HUES6 (cell line): ENCODE results near the gene DOCK1.

Experiments
- H3K27ac ChIP-seq: 2 replicates; pipeline ENCODE4 v1.7.0; 2013; ENCODE audit warnings: low read depth, mild to moderate bottlenecking, low read length, inconsistent platforms
- H3K27me3 ChIP-seq: 2 replicates; pipeline ENCODE4 v1.6.1; 2013; ENCODE audit warnings: low read length; ENCODE audit not compliant: control insufficient read depth, insufficient read depth
- H3K36me3 ChIP-seq: 2 replicates; pipeline ENCODE4 v1.6.1; 2013; ENCODE audit warnings: low read length; ENCODE audit not compliant: control insufficient read depth, insufficient read depth
- H3K4me1 ChIP-seq: 2 replicates; pipeline ENCODE4 v1.6.1; 2013; ENCODE audit warnings: low read length; ENCODE audit not compliant: control insufficient read depth, insufficient read depth
- H3K4me3 ChIP-seq: 2 replicates; pipeline ENCODE4 v1.5.1; 2013; ENCODE audit warnings: low read depth, low read length
- H3K9ac ChIP-seq: one replicate; pipeline ENCODE4 v1.6.1; 2013; ENCODE audit warnings: mild to moderate bottlenecking, low read length
- H3K9me3 ChIP-seq: 2 replicates; pipeline ENCODE4 v1.6.1; 2013; ENCODE audit warnings: low read depth, low read length; ENCODE audit not compliant: control insufficient read depth, insufficient read depth

DOCK1 gene

DNA sequence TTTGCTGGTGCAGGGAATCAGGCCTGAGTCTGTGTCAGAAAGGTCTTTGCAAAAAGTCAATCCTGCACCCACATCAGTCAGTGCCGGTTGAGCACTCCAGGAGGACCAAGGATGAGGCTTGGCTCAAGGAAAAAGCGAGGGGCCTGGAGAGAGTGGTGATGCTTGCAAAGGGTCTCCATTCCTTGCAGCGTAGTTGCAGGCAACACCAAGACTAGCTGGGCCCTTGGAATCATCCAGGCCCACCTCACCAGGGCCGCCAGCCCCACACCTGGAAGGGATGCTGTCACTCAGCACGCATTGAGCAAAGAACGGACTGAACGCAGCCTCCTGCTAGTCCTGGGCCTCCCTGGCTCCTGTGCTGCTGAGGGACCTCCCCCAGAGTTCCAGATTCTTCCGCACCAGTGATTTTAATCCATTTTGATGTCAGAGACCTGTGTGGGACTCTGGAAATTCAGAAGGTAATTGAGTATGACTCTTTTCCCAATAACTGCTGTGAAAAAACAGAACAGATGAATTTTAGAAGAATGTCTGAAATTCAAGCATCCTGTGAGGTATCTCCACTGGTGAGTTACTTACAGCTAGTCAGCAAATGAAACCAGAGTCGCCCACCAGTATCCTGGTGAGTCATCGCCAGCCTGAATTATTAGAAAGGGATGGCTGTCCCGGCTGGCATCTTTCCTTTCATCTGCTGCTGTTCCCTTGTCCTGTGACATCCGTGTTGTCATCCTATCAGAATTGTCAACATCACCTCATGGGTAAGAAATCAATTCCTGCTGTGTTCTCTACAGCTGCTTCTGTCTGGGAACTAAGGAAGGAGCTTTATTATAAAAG is 493.1 kb downstream of the DOCK1 start:
- Histone ChIP-seq H3K27me3 (no peaks in the 10 kb centered on the region), H3K4me1 (peaks cover 19% of the 10 kb centered on the region), H3K36me3 (no peaks in the 10 kb centered on the region; the same call in 1 of the 2 replicates), H3K9me3 (no peaks in the 10 kb centered on the region), H3K4me3 (no peak overlapping the region), H3K9ac (no peak overlapping the region), H3K27ac (no peak overlapping the region)

GRCh38 chr10:127398971-127399365 is 493.7 kb downstream of the DOCK1 start:
- peaks cover 19% of the 10 kb centered on the region for H3K4me1 ChIP-seq
- H3K27me3 ChIP-seq = no peaks in the 10 kb centered on the region
- H3K27ac ChIP-seq = no peak overlapping the region
- no peak overlapping the region for H3K9ac ChIP-seq
- H3K36me3 ChIP-seq = no peaks in the 10 kb centered on the region; the same call in 1 of the 2 replicates
- no peak overlapping the region for H3K4me3 ChIP-seq
- no peaks in the 10 kb centered on the region for H3K9me3 ChIP-seq

DNA sequence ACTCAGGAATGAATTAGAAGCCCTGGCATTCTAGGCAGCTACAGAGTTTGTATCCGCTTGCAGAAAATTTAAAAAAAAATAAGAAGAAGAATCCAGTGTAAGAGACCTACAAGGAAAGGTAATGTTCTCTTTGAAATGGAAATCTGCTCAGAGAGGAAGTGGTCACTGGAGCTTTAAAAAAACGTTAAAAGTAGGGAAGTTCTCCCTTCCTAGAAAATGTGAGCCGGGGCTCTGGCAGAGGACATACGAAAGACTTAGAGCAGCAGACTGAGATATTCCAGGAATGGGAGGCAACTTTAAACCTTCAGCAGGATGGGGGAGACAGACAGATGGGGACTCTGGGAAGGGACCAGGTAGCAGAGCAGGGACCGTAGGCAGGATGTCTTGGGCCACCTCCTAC is 494.4 kb downstream of the DOCK1 start:
- Histone ChIP-seq H3K27ac (no peak overlapping the region), H3K27me3 (no peaks in the 10 kb centered on the region), H3K4me1 (peaks cover 19% of the 10 kb centered on the region), H3K36me3 (no peaks in the 10 kb centered on the region; the same call in 1 of the 2 replicates), H3K4me3 (no peak overlapping the region), H3K9ac (no peak overlapping the region), H3K9me3 (no peaks in the 10 kb centered on the region)

DNA sequence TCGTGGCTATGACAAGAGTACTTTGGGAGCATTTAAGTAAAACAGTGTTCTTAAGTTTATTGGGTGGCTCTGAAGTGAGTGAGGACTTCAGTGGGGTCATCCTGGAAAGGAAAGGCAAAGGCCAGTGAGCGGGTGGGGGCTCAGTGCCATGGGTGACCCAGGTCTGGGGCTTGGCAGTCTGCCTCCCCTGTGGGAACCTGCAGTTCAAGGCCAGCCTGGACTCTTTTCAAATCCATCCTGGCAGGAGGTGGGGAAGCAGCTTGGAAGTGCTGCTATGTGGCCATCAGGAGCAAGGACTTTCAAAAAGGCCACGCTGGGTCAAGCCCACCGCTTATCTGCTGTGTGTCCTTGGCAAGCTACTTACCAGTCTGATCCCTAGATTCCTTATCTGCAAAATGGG is 495.0 kb downstream of the DOCK1 start:
- H3K4me1 ChIP-seq = peaks cover 19% of the 10 kb centered on the region
- H3K9ac ChIP-seq = no peak overlapping the region
- H3K36me3 ChIP-seq = no peaks in the 10 kb centered on the region; the same call in 1 of the 2 replicates
- H3K27ac ChIP-seq = no peak overlapping the region
- H3K4me3 ChIP-seq = no peak overlapping the region
- H3K9me3 ChIP-seq = no peaks in the 10 kb centered on the region
- no peaks in the 10 kb centered on the region for H3K27me3 ChIP-seq

- no peaks in the 10 kb centered on the region for H3K9me3 ChIP-seq
- H3K4me1 ChIP-seq = peaks cover 19% of the 10 kb centered on the region
- H3K27me3 ChIP-seq = no peaks in the 10 kb centered on the region
- no peak overlapping the region for H3K4me3 ChIP-seq
- 0 out of 2 replicates have a peak, but pooled peaks cover 3% of the 10 kb centered on the region for H3K36me3 ChIP-seq
- no peak overlapping the region for H3K27ac ChIP-seq
- no peak overlapping the region for H3K9ac ChIP-seq
Observed at GRCh38 chr10:127402596-127403409, 497.6 kb downstream of the DOCK1 start.

GRCh38 chr10:127405221-127405620 is 500.0 kb downstream of the DOCK1 start:
- H3K4me1 ChIP-seq = 0 out of 2 replicates have a peak, but pooled peaks cover 1% of the 10 kb centered on the region

DNA sequence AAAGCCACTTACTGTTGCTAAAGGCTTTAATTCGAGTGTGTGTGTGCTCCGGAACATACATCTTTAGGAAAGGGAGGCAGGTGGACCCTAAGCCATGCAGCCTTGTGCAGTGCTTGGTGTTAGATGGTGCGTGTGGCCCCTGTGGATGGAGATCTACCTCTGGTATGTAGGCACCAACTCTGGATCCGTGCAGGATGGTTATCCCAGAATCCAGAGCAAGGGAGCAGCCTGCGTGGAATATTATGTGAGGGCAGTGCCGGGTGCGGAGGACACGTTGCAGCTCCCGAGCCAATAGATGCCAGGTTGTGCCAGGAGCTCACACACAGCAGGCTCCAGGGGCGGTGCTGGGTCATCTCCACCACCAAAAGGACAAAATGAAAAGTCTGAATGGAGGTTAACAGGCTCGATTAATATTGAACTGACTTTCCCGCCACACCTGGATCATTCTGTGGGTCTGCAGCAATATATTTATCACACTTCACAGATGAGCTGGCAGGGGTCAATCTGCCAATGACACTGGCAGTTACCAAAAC is 500.9 kb downstream of the DOCK1 start:
- Histone ChIP-seq H3K9ac (no peak overlapping the region), H3K27ac (no peak overlapping the region), H3K36me3 (peaks cover 6% of the 10 kb centered on the region), H3K4me1 (no peaks in the 10 kb centered on the region), H3K27me3 (no peaks in the 10 kb centered on the region), H3K9me3 (no peaks in the 10 kb centered on the region), H3K4me3 (no peak overlapping the region)

More at GRCh38 chr10:127405221-127405620, 500.0 kb downstream of the DOCK1 start:
- Histone ChIP-seq H3K27ac (no peak overlapping the region), H3K9ac (no peak overlapping the region), H3K27me3 (no peaks in the 10 kb centered on the region), H3K36me3 (0 out of 2 replicates have a peak, but pooled peaks cover 3% of the 10 kb centered on the region), H3K9me3 (no peaks in the 10 kb centered on the region), H3K4me3 (no peak overlapping the region)

- no peak overlapping the region for H3K4me3 ChIP-seq
- no peaks in the 10 kb centered on the region for H3K9me3 ChIP-seq
- H3K9ac ChIP-seq = no peak overlapping the region
- H3K36me3 ChIP-seq = peaks cover 8% of the 10 kb centered on the region
- no peak overlapping the region for H3K27ac ChIP-seq
- no peaks in the 10 kb centered on the region for H3K4me1 ChIP-seq
- no peaks in the 10 kb centered on the region for H3K27me3 ChIP-seq
Observed at GRCh38 chr10:127407551-127407950, 502.3 kb downstream of the DOCK1 start.

GRCh38 chr10:127408112-127408710 is 503.0 kb downstream of the DOCK1 start:
- Histone ChIP-seq H3K36me3 (peaks cover 8% of the 10 kb centered on the region), H3K4me1 (no peaks in the 10 kb centered on the region), H3K9ac (no peak overlapping the region), H3K9me3 (no peaks in the 10 kb centered on the region), H3K27ac (no peak overlapping the region), H3K27me3 (no peaks in the 10 kb centered on the region), H3K4me3 (no peak overlapping the region)

DNA sequence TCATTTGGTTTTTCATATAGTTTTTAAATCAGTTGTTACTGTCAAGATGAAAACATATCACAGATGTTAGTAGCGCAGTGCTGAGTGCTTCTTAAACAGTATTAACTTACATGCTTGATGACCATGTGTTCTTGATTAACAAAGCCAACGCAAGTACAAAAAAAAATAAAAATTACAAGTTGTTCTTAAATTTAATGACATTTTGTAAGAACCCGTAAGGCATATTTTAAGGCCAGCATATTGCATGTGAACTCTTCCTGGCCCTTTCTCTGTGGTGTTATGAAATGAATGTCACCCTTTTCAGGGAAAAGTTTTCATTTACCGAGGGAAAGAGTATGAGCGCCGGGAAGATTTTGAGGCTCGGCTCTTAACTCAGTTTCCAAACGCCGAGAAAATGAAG is 503.5 kb downstream of the DOCK1 start:
- Histone ChIP-seq H3K36me3 (peaks cover 8% of the 10 kb centered on the region), H3K9me3 (no peaks in the 10 kb centered on the region), H3K27ac (no peak overlapping the region), H3K4me3 (no peak overlapping the region), H3K27me3 (no peaks in the 10 kb centered on the region), H3K4me1 (no peaks in the 10 kb centered on the region), H3K9ac (no peak overlapping the region)
